Activated CD8-positive, alpha-beta T cell treated with anti-CD3 and anti-CD28 coated beads, Interleukin-2, amount 10 ng/mL, durations not matched to agents 7 days and 5 days (primary cell): ENCODE data around the gene LCTL. TPM values are rescaled to one million over a fixed set of nuclear protein-coding genes. Genes with fewer than 3 reads are reported as not detected.
"Not testable (repeated sequence)": the region's sequence is repeated elsewhere in the genome, so short reads cannot be mapped to it uniquely, and the experiment has no call there.

ENCODE experiments used
- ATAC-seq: fragments of 150-1000 bp; cut with Tn5 transposase; one replicate; pipeline ENCODE4 v1.10.0; 2021; ENCODE audit warnings: moderate library complexity
- CTCF ChIA-PET: fragments of 350-600 bp; sonication (Branson Sonifier 250); formaldehyde crosslinking; loops from one replicate; lab custom pipeline; 2021; ENCODE audit warnings: antibody characterized with exemption; lab: Charles Lee
- POLR2A ChIA-PET: fragments of 350-600 bp; sonication (Branson Sonifier 250); formaldehyde crosslinking; loops from one replicate; lab custom pipeline; 2021; ENCODE audit warnings: antibody characterized with exemption; lab: Charles Lee
- DNase-seq: peaks from one replicate; pipeline ENCODE4 v3.0.0-alpha.2; 2020
- H3K27ac Mint-ChIP-seq: one replicate; pipeline ENCODE4 v1.8.0; 2021; ENCODE audit warnings: mild to moderate bottlenecking, mixed read lengths
- H3K27me3 Mint-ChIP-seq: one replicate; pipeline ENCODE4 v1.8.0; 2021; ENCODE audit warnings: low read depth, mixed read lengths
- H3K36me3 Mint-ChIP-seq: one replicate; pipeline ENCODE4 v1.8.0; 2021; ENCODE audit warnings: low read depth, mixed read lengths
- H3K4me1 Mint-ChIP-seq: one replicate; pipeline ENCODE4 v1.8.0; 2021; ENCODE audit warnings: low read depth, mixed read lengths
- H3K4me3 Mint-ChIP-seq: one replicate; pipeline ENCODE4 v1.8.0; 2021; ENCODE audit warnings: mild to moderate bottlenecking, mixed read lengths
- H3K9me3 Mint-ChIP-seq: one replicate; pipeline ENCODE4 v1.8.0; 2022; ENCODE audit warnings: mixed read lengths; ENCODE audit not compliant: insufficient read depth
- total RNA-seq, 2 experiments: library from RNA; stranded (reverse); gene quantifications; one replicate each; pipeline ENCODE4 v1.2.3, GENCODE V29; 2021

LCTL gene
- total RNA-seq, 2 experiments from 2014 or later, result not detected

- Mint-ChIP-seq H3K27me3 (no peaks in the 10 kb centered on the region), H3K4me1 (peaks cover 52% of the 10 kb centered on the region), H3K36me3 (peaks cover 53% of the 10 kb centered on the region), H3K27ac (peak overlapping the region; percentile 99), H3K9me3 (no peaks in the 10 kb centered on the region), H3K4me3 (peak overlapping the region; percentile 98)
- ATAC-seq (no peak), DNase-seq (no peak)
- ChIA-PET POLR2A (interaction anchor here (0.7 to 2.6 kb wide), 11 partner anchors 9 to 714 kb away, joined by 3 to 21 read pairs (median 4); partner anchors contain the start of genes DENND4A, MAP2K1 and TIPIN), CTCF (interaction anchor here (1.8 to 3.1 kb wide), 2 partner anchors 8 to 120 kb away, joined by 5 to 20 read pairs; partner anchors contain the start of genes MAP2K1 and SNAPC5)
Observed at GRCh38 chr15:66505818-66506217, 60.0 kb downstream of the LCTL start.

DNA sequence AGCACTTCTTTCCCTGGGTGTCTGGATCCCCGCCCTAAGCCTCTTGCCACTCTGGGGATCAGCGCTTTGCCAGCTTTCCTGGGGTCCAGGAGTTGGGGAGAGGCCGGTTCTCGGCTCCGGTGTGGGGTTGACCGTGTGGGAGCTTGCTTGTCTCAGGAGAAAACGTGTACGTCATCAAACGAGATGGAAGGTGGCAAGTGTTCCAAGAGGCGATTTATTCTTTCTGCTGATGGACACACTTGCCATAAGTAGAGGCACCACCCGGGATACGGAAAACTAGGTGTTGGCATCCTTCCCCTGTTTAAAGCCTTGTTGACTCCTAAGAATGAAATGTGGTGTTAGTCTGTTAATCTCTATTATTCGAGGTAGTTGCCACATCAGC, 60.4 kb downstream of the LCTL start:
- ATAC-seq, result no peak

DNA sequence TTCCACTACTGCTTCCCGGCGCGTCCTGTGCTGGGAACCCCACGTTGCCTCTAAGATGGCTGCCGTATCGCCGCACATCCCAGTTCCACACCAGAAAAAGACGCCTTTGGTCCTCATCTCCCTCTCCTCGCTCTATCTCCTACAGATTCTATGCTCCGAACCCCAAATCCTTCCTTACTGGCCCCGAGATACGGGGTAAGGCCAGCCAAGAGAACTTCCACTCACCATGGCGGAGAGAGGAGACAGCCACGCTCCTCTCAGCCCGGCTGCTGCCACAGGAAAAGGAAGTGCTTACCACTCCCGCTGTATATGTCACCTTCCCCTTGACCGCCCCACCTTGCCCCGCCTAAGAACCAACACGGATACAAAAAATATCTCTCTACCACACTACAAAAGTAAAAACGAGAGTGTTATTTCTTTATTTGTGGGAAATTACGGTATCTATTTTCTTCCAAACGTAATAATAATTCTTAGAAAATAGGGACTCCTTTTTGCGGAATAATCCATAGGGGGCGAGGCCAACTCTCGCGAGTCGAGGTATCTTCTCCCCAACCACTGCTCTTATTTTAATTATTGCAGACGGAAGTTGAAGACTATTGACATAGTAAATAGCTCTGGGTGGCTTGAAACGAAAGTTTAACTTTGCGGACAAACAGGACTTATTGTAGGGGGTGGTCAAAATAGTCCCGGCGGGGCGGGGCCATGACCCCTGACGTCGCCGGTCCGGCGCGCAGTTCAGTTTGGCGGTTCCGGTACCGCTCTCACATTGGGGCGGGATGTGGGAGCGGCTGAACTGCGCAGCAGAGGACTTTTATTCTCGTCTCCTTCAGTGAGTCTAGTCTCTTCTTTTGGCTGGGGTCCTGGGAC, 61.0 kb downstream of the LCTL start, which contains the start of the genes RPL4 and ZWILCH:
RPL4 (minus strand) TSS at position 293 of the 867 bp plus-strand sequence; CDS start at position 228, 65 bp downstream.
ZWILCH (plus strand) TSS at position 764 of the 867 bp plus-strand sequence; CDS start at position 777, 13 bp downstream.
- POLR2A ChIA-PET, result interaction anchor here (0.6 to 2.6 kb wide), 18 partner anchors 8 to 562 kb away, joined by 3 to 21 read pairs (median 4); partner anchors contain the start of genes MAP2K1 and TIPIN
- Mint-ChIP-seq H3K27me3 (no peaks in the 10 kb centered on the region), H3K27ac (peak within 1 kb of the TSS; percentile 99), H3K4me1 (peaks cover 61% of the 10 kb centered on the region), H3K9me3 (no peaks in the 10 kb centered on the region), H3K4me3 (peak within 1 kb of the TSS; percentile 98), H3K36me3 (peaks cover 58% of the 10 kb centered on the region)
- ATAC-seq (peak; percentile 89), DNase-seq (peak; percentile 88)
- CTCF ChIA-PET, result interaction anchor here (0.6 to 1.8 kb wide), 6 partner anchors 19 to 216 kb away, joined by 3 to 6 read pairs (median 3); partner anchors contain the start of gene MAP2K1

More for the DNA sequence above, 60.4 kb downstream of the LCTL start:
- peak overlapping the region; percentile 99 for H3K27ac Mint-ChIP-seq
- peaks cover 53% of the 10 kb centered on the region for H3K36me3 Mint-ChIP-seq
- H3K4me1 Mint-ChIP-seq, result peaks cover 55% of the 10 kb centered on the region
- no peaks in the 10 kb centered on the region for H3K9me3 Mint-ChIP-seq
- no peak for DNase-seq
- peak overlapping the region; percentile 98 for H3K4me3 Mint-ChIP-seq
- no peaks in the 10 kb centered on the region for H3K27me3 Mint-ChIP-seq
- ChIA-PET CTCF (interaction anchor here (0.6 to 3.1 kb wide), 6 partner anchors 7 to 215 kb away, joined by 3 to 20 read pairs (median 3); partner anchors contain the start of genes MAP2K1 and SNAPC5), POLR2A (interaction anchor here (0.6 to 2.6 kb wide), 17 partner anchors 9 to 713 kb away, joined by 3 to 21 read pairs (median 4); partner anchors contain the start of genes DENND4A, MAP2K1 and TIPIN)

DNA sequence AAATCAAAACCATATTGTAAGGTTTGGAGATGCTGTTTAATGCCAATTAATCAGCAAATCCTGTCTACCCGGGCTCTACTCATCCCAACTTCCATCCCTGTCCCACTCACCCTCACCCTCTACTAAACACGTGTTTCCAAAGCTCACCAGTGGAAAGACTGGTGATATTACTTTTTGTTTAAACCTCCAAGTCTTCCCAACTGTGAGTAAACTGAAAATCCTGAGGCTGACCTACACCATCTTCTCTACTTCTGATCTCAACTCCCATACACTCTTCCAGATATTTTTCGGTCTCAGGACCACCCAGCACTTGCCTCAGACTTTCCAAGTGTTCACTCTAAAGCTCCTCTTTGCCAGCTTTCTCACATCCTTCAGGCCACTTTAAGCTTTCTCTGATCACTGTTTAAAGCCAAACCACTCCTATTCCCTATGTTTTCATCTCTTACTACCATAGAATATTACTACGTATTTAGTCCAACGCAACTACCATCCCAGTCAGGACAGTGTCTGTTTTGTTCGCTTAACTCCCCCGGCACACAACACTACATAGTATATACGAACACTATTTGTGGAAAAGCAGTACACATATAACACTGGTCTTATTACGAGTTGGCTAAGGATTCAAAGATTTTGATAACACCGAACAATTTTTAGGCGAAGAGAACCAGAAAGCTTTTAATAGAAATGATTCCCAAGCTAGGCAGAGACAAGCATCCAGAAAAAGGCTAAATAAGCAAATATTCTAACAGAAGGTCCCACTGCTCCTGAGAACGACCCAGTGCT, 61.8 kb downstream of the LCTL start:
- Mint-ChIP-seq H3K4me1 (peaks cover 64% of the 10 kb centered on the region), H3K9me3 (no peaks in the 10 kb centered on the region), H3K27ac (peak overlapping the region; percentile 99), H3K36me3 (peaks cover 61% of the 10 kb centered on the region), H3K4me3 (peak overlapping the region; percentile 98), H3K27me3 (no peaks in the 10 kb centered on the region)
- ChIA-PET CTCF (interaction anchor here (1.0 to 1.4 kb wide), 3 partner anchors 20 to 118 kb away, joined by 3 to 6 read pairs (median 3); no protein-coding TSS in a partner anchor), POLR2A (interaction anchor here (0.9 to 2.6 kb wide), 5 partner anchors 32 to 149 kb away, joined by 3 to 21 read pairs (median 6); partner anchors contain the start of genes MAP2K1 and TIPIN)
- DNase-seq (no peak), ATAC-seq (no peak)

- Mint-ChIP-seq H3K36me3 (peaks cover 63% of the 10 kb centered on the region), H3K4me1 (peaks cover 65% of the 10 kb centered on the region), H3K27ac (peak overlapping the region; percentile 99), H3K4me3 (peak overlapping the region; percentile 98)
- ATAC-seq, H3K9me3 Mint-ChIP-seq, DNase-seq, H3K27me3 Mint-ChIP-seq: not testable (repeated sequence)
- CTCF ChIA-PET, result interaction anchor here (1.0 to 1.4 kb wide), 2 partner anchors 115 to 117 kb away, joined by 3 to 6 read pairs; no protein-coding TSS in a partner anchor
- POLR2A ChIA-PET, result interaction anchor here (1.2 to 2.6 kb wide), 3 partner anchors 116 to 148 kb away, joined by 5 to 21 read pairs (median 6); partner anchors contain the start of genes MAP2K1 and TIPIN
Observed at GRCh38 chr15:66503041-66503648, 62.7 kb downstream of the LCTL start.

DNA sequence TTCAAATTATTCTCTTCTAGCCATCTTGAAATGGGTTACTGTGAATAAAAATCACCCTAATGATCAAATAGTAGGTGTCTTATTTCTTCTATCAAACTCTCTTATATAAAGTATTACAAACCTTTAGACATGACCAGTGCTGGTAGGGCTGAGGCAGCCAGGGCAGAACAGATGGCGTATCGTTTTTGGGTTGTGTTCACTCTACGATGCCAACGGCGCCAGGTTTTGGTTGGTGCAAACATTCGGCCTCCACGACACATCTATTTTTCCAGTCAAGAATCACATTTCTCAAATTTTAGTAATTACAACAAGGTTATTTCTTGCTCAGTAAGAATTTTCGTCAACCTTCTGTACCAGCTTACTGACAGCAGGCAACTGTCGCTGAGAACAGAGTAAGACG, 63.3 kb downstream of the LCTL start:
- H3K9me3 Mint-ChIP-seq, result no peaks in the 10 kb centered on the region
- ChIA-PET POLR2A (no interaction called here), CTCF (no interaction called here)
- H3K27me3 Mint-ChIP-seq, result no peaks in the 10 kb centered on the region
- peak overlapping the region; percentile 99 for H3K27ac Mint-ChIP-seq
- H3K4me3 Mint-ChIP-seq, result peak overlapping the region; percentile 98
- peaks cover 70% of the 10 kb centered on the region for H3K36me3 Mint-ChIP-seq
- no peak for ATAC-seq
- H3K4me1 Mint-ChIP-seq, result peaks cover 63% of the 10 kb centered on the region
- no peak for DNase-seq

- ChIA-PET POLR2A (interaction anchor here (3.9 to 5.0 kb wide), 2 partner anchors 114 to 145 kb away, joined by 35 to 40 read pairs; partner anchors contain the start of genes MAP2K1 and TIPIN), CTCF (interaction anchor here (0.9 to 4.8 kb wide), 5 partner anchors 29 to 206 kb away, joined by 3 to 87 read pairs (median 4); no protein-coding TSS in a partner anchor)
- not testable (repeated sequence) for H3K27me3 Mint-ChIP-seq, H3K9me3 Mint-ChIP-seq, ATAC-seq, H3K4me3 Mint-ChIP-seq, DNase-seq
- Mint-ChIP-seq H3K36me3 (peaks cover 81% of the 10 kb centered on the region), H3K27ac (peak overlapping the region; percentile 13), H3K4me1 (peaks cover 58% of the 10 kb centered on the region)
Observed at GRCh38 chr15:66500346-66500745, 65.5 kb downstream of the LCTL start.

DNA sequence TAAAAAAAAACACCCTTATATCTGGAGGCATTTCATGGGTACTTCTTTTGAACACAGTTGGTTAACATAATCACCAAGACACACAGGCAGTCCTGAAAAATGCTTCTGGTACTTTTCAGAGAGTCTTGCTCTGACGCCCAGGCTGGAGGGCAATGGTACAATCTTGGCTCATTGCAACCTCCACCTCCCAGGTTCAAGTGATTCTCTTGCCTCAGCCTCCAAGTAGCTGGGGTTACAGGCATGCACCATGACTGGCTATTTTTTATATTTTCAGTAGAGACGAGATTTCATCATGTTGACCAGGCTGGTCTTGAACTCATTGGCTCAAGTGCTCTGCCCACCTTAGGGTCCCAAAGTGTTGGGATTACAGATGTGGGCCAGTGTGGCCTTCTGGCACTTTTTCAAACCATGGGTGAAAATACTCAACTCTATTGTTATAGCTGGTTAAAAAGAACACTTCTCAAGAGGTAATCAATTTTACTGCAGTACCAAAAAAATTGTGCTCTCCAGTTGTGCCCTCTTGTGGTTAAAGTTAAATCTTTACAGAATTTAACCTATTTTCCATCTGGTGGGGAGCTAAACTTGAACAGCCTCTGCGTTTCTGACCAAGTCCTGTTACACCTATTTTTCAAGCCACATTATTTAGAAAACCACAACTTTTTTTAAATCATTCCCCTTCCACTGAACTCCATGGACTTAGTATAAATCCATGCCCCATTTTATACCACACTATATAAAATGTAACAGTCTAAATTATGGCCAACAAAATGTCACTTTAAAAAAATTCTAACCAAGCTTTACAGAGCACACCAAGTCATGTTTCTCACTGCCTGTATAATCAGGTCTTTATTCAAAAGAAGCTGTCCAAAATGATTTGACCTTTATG, 67.1 kb downstream of the LCTL start:
- H3K4me3 Mint-ChIP-seq, result no peak overlapping the region
- DNase-seq (peak; percentile 34), ATAC-seq (no peak)
- CTCF ChIA-PET, result interaction anchor here (0.7 to 4.8 kb wide), 45 partner anchors 8 to 630 kb away, joined by 3 to 126 read pairs (median 6); partner anchors contain the start of genes DIS3L, MAP2K1, RAB11A and TIPIN
- H3K4me1 Mint-ChIP-seq, result peaks cover 63% of the 10 kb centered on the region
- H3K27me3 Mint-ChIP-seq, result no peaks in the 10 kb centered on the region
- H3K27ac Mint-ChIP-seq, result peak overlapping the region; percentile 98
- peaks cover 82% of the 10 kb centered on the region for H3K36me3 Mint-ChIP-seq
- POLR2A ChIA-PET, result interaction anchor here (0.7 to 5.0 kb wide), 6 partner anchors 95 to 205 kb away, joined by 3 to 40 read pairs (median 6); partner anchors contain the start of genes DIS3L, MAP2K1 and TIPIN
- H3K9me3 Mint-ChIP-seq, result no peaks in the 10 kb centered on the region
